HepG2 (cell line): ENCODE measurements around the gene STMN3. TPM values are rescaled to one million over a fixed set of nuclear protein-coding genes. Genes with fewer than 3 reads are reported as not detected.
A peak's percentile ranks its signal among the peaks of the same experiment; 100 is the strongest.

Experiments used
- JUNB ChIP-seq: sonication (generic); formaldehyde crosslinking; IDR thresholded peaks from 2 replicates; pipeline ENCODE4 v1.8.0; 2022; ENCODE audit warnings: missing genetic modification reagents, mild to moderate bottlenecking, borderline replicate concordance
- NFRKB ChIP-seq: fragments of 450-650 bp; IDR thresholded peaks from 2 replicates; pipeline ENCODE4 v1.6.1; 2017
- ZNF124 ChIP-seq: sonication (generic); formaldehyde crosslinking; IDR thresholded peaks from 2 replicates; pipeline ENCODE4 v1.4.0; 2020; ENCODE audit warnings: missing genetic modification reagents
- ZNF557 ChIP-seq: sonication (generic); formaldehyde crosslinking; IDR thresholded peaks from 2 replicates; pipeline ENCODE4 v1.4.0; 2020; ENCODE audit warnings: missing genetic modification reagents
- ZZZ3 ChIP-seq: sonication (generic); formaldehyde crosslinking; IDR thresholded peaks from 2 replicates; pipeline ENCODE4 v1.4.0; 2020; ENCODE audit warnings: missing genetic modification reagents, mild to moderate bottlenecking, borderline replicate concordance
- polyA plus RNA-seq, 8 experiments: library from polyadenylated mRNA; depleted of rRNA in 3 of 8; stranded (reverse) in 7 of 8; unstranded in 1 of 8; fragments of >200 nt; fragmentation: Illumina TruSeq in 4 of 8; extraction: Trizol in 4 of 8; gene quantifications; 2 replicates each; pipeline versions ENCODE4 v1.2.1 to v1.2.3, GENCODE V29; 2011 to 2016; ENCODE audit warnings: low read depth in 4 of 8, missing spikeins in 1 of 8, mixed read lengths in 1 of 8; ENCODE audit not compliant: insufficient read depth in 1 of 8
- total RNA-seq, 5 experiments: library from RNA; depleted of rRNA; stranded (reverse); fragments of >200 nt; fragmentation: Illumina TruSeq; extraction: Trizol; gene quantifications; 2 replicates each; pipeline ENCODE4 v1.2.3, GENCODE V29; 2016; ENCODE audit warnings: low read depth in 1 of 5
- TF ChIP-seq, protein P1 (sequence below): sonication (generic); formaldehyde crosslinking; IDR thresholded peaks from 2 replicates; pipeline ENCODE4 v1.4.0; 2020; ENCODE audit warnings: missing genetic modification reagents, borderline replicate concordance
- TF ChIP-seq, protein P2 (sequence below): sonication (generic); formaldehyde crosslinking; IDR thresholded peaks from 2 replicates; pipeline ENCODE4 v1.5.0; 2020; ENCODE audit warnings: missing genetic modification reagents

The STMN3 gene
- total and polyA plus RNA-seq, 2 of the 13 experiments (the other 11 are each of a cell fraction or from before 2014, with no cell fraction given): 21.0 to 48.3 TPM

GRCh38 chr20:63641792-63642523, 11.3 kb downstream of the STMN3 start (continued):
- TF ChIP-seq ZNF124 (0 out of 2 replicates have a peak, but pooled peaks have one; percentile 35), ZNF557 (CRISPR knock-in tag) (no peak), ZZZ3 (CRISPR knock-in tag) (no peak), JUNB (CRISPR knock-in tag) (no peak), NFRKB (no peak)
- TF ChIP-seq, protein P1, sequence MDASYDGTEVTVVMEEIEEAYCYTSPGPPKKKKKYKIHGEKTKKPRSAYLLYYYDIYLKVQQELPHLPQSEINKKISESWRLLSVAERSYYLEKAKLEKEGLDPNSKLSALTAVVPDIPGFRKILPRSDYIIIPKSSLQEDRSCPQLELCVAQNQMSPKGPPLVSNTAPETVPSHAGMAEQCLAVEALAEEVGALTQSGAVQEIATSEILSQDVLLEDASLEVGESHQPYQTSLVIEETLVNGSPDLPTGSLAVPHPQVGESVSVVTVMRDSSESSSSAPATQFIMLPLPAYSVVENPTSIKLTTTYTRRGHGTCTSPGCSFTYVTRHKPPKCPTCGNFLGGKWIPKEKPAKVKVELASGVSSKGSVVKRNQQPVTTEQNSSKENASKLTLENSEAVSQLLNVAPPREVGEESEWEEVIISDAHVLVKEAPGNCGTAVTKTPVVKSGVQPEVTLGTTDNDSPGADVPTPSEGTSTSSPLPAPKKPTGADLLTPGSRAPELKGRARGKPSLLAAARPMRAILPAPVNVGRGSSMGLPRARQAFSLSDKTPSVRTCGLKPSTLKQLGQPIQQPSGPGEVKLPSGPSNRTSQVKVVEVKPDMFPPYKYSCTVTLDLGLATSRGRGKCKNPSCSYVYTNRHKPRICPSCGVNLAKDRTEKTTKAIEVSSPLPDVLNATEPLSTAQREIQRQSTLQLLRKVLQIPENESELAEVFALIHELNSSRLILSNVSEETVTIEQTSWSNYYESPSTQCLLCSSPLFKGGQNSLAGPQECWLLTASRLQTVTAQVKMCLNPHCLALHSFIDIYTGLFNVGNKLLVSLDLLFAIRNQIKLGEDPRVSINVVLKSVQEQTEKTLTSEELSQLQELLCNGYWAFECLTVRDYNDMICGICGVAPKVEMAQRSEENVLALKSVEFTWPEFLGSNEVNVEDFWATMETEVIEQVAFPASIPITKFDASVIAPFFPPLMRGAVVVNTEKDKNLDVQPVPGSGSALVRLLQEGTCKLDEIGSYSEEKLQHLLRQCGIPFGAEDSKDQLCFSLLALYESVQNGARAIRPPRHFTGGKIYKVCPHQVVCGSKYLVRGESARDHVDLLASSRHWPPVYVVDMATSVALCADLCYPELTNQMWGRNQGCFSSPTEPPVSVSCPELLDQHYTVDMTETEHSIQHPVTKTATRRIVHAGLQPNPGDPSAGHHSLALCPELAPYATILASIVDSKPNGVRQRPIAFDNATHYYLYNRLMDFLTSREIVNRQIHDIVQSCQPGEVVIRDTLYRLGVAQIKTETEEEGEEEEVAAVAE (CRISPR knock-in tag): no peak
- TF ChIP-seq, protein P2, sequence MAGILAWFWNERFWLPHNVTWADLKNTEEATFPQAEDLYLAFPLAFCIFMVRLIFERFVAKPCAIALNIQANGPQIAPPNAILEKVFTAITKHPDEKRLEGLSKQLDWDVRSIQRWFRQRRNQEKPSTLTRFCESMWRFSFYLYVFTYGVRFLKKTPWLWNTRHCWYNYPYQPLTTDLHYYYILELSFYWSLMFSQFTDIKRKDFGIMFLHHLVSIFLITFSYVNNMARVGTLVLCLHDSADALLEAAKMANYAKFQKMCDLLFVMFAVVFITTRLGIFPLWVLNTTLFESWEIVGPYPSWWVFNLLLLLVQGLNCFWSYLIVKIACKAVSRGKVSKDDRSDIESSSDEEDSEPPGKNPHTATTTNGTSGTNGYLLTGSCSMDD (CRISPR knock-in tag): no peak
- TF ChIP-seq, all 625 proteins: peak for 191
